HG03103 (cell line): ENCODE measurements around the gene CYP27C1.

Experiments used
- ATAC-seq: cut with Tn5 transposase; IDR thresholded peaks from one replicate; pipeline ENCODE4 v1.9.1; 2021; ENCODE audit warnings: low read depth; ENCODE audit not compliant: unreplicated experiment

The CYP27C1 gene

GRCh38 chr2:127134833-127135830 lies 85.0 kb downstream of the CYP27C1 start:
- ATAC-seq, result no peak

- no peak for ATAC-seq
Measured at GRCh38 chr2:127134235-127134634, 85.9 kb downstream of the CYP27C1 start.
